GM21723 (cell line): ENCODE data around the gene APOL5.
"Not testable (repeated sequence)": the region's sequence is repeated elsewhere in the genome, so short reads cannot be mapped to it uniquely, and the experiment has no call there.

Experiments used
- ATAC-seq: cut with Tn5 transposase; IDR thresholded peaks from one replicate; pipeline ENCODE4 v1.9.1; 2021; ENCODE audit warnings: mild to moderate bottlenecking, moderate library complexity; ENCODE audit not compliant: unreplicated experiment

The APOL5 gene

GRCh38 chr22:35708917-35709316, 8.8 kb upstream of the APOL5 start:
- no peak for ATAC-seq

- no peak for ATAC-seq
Measured at GRCh38 chr22:35711336-35711735, 6.3 kb upstream of the APOL5 start.

- ATAC-seq = no peak
Measured at GRCh38 chr22:35712672-35713071, 5.0 kb upstream of the APOL5 start.

DNA sequence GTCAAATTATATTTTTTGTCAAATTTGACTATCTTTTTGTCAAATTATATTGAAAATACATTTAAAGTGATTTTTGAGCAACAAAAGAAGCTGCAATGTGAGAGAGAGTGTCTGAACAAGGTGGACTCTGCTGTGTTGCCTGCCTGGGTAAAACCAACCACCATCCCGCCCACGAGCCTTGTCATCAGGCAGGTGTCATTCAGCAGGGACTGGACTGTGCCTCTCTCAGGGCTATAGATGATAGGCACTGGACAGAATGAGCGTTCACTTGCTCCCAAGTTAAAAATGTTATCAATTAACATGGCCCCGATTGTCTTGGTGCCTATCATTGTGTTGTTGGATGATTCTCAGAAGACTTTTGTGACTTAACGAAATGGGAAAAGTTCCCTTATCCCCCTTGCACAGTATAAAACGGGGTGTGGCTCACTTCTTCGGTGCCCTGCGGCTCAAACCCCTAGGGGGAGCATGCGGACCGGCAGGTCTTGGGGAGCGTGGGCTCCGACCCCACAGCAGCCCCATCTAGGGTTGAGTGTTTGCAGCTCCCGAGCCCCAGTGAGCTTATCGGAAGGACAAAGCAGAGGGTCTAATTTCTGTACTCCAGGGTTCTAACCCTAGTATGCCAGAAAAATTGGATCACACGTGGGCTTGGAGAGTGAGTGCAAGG, 1.7 kb downstream of the APOL5 start:
- no peak for ATAC-seq

GRCh38 chr22:35721960-35722359, 4.3 kb downstream of the APOL5 start:
- no peak for ATAC-seq

DNA sequence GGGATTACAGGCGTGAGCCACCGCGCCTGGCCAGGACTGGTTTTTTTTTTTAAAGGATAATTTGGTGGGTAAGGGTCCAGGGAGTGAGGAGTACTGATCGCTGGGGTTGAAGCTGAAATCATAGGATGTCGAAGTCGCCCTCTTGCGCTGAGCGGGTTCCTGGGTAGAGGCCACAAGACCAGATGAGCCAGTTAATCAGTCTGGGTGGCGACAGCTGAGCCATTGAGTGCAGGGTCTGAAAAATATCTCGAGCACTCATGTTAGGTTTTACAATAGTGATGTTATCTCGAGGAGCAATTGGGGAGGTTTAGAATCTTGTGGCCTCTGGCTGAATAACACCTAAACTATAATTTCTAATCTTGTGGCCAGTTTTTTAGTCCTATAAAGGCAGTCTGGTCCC, 7.8 kb downstream of the APOL5 start:
- ATAC-seq = no peak

- ATAC-seq = no peak
Measured at GRCh38 chr22:35726398-35726797, 8.7 kb downstream of the APOL5 start.

DNA sequence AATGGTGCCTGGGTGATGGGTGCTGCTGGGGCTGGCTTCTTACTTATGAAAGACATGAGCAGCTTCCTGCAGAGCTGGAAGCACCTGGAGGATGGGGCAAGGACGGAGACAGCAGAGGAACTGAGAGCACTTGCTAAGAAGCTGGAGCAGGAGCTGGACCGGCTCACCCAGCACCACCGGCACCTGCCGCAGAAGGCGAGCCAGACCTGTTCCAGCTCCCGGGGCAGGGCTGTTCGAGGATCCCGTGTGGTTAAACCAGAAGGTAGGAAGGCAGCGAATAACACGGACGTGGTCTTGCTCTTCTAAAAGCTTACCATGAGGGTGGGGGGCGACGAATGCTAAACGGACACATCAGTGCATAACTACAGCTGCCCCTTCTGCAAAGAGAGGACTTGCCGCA, 9.3 kb downstream of the APOL5 start:
- ATAC-seq = no peak

- ATAC-seq = no peak
Measured at GRCh38 chr22:35727436-35727835, 9.8 kb downstream of the APOL5 start.

- ATAC-seq = no peak
Measured at GRCh38 chr22:35728639-35729308, 11.1 kb downstream of the APOL5 start.

GRCh38 chr22:35729309-35729698, 11.6 kb downstream of the APOL5 start:
- ATAC-seq = no peak

GRCh38 chr22:35731321-35731720, 13.6 kb downstream of the APOL5 start:
- ATAC-seq = no peak

- ATAC-seq = no peak
Measured at GRCh38 chr22:35732116-35732515, 14.4 kb downstream of the APOL5 start.

- ATAC-seq = no peak
Measured at GRCh38 chr22:35733036-35733435, 15.4 kb downstream of the APOL5 start.

DNA sequence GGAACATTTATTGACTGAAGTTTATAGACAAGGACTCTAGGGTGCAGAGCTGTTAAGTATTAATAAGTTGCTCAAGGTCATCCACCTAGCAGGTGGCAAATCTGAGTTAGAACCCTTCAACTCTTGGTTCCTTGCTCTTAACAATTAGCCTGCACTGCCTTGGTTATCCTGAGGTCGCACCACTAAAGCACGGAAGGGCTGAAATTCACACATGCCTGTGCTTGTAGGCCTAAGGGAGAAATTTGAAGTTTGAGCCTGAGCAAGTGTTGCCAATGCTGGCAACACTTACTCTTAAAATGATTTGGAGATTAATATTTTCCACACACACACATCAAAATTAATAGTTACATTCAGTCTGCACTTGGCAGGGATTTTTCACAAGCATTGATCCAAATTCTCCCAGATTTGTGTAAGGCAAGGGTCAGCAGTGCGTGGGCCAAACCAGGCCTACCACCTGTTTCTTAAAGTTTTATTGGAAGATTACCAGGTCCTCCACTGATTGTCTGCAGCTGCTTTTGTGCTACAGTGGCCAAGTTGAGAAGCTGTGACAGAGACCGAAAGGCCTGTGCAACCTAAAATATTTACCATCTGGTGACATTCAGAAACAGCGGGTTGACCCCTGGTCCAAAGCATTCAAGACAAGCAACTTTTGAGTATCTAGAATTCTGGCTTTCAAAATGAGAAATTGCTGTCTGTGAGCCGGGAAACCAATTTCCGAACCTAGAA, 16.3 kb downstream of the APOL5 start:
- no peak for ATAC-seq

- ATAC-seq = no peak
Measured at GRCh38 chr22:35734517-35734827, 16.8 kb downstream of the APOL5 start.

DNA sequence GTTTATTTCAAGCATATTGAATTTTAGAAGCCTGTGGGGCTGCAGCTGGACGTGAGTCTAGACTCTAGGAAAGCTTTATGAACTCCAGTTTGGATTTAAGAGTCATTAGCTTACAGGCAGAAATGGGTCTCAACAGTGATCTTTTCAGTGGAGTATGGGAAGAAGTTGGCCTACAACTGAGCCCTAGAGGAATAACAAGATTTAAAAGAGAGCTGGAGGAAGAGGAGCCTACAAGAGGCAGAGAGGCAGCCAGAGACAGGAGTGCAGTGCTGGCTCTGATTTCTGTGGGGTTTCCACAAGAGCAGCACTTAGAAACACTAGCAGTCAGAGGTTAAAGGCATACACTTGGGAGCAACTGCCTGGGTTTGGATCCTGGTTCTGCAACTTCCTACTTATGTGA, 17.9 kb downstream of the APOL5 start:
- ATAC-seq = no peak

DNA sequence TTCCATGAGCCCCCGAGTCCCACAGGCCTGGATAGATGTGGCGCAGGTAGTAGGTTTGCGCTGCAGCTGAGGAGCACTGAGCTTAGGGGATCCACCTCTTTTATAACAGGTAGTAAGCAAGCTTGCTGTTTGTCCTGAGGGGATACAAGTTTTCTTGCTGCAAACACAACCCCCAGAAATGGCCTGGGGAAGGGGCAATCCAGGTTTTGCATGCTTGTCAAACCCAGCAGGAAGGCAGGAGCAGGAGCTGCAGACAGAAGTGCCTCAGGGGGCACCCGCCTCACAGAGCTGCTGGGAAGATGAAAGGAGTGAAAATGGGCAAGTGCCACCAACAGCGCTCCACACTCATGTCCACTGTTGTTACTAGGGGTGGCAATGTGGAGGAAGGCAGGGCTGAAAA, 18.5 kb downstream of the APOL5 start:
- no peak for ATAC-seq

DNA sequence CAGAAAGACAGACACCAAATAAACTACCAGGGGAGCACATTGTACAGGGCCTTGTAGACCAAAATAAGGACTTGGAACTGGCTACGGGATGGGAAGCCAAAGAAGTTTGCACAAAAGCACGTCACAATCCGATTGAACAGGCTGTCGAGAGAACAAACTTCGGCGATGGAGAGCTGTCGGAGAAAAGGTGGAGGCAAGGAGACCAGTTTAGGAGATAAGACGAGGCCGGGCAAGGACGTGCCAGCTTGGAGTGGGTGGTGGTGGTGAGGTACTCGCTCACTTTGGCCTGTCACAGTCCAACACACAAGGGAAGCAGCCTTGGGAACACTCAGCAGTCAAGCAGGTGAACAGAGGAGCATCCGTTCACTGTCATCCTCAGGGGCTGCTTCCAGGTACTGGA, 19.0 kb downstream of the APOL5 start:
- no peak for ATAC-seq

DNA sequence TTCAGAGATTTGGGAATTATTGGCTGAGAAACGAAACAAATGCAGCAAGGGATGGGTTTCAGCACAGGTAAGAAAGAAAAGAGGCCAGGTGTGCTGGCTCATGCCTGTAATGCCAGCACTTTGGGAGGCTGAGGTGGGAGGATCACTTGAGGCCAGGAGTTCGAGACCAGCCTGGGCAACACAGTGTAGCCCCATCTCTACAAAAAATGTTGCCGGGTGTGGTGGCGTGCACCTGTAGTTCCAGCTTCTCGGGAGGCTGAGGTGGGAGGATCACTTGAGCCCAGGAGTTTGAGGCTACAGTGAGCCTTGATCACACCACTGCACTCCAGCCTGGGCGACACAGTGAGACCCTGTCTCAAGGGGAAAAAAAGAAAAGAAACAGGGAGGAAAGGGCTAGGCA, 20.2 kb downstream of the APOL5 start:
- not testable (repeated sequence) for ATAC-seq

GRCh38 chr22:35739076-35739930, 21.6 kb downstream of the APOL5 start:
- no peak for ATAC-seq
